COLO829 (cell line): Measurements from ENCODE around the gene GATAD2A.
"Not testable (repeated sequence)": the region's sequence is repeated elsewhere in the genome, so short reads cannot be mapped to it uniquely, and the experiment has no call there.

Experiments used
- DNase-seq: peaks from one replicate; pipeline ENCODE4 v3.0.0; 2012; ENCODE audit warnings: low spot score

GATAD2A gene

DNA sequence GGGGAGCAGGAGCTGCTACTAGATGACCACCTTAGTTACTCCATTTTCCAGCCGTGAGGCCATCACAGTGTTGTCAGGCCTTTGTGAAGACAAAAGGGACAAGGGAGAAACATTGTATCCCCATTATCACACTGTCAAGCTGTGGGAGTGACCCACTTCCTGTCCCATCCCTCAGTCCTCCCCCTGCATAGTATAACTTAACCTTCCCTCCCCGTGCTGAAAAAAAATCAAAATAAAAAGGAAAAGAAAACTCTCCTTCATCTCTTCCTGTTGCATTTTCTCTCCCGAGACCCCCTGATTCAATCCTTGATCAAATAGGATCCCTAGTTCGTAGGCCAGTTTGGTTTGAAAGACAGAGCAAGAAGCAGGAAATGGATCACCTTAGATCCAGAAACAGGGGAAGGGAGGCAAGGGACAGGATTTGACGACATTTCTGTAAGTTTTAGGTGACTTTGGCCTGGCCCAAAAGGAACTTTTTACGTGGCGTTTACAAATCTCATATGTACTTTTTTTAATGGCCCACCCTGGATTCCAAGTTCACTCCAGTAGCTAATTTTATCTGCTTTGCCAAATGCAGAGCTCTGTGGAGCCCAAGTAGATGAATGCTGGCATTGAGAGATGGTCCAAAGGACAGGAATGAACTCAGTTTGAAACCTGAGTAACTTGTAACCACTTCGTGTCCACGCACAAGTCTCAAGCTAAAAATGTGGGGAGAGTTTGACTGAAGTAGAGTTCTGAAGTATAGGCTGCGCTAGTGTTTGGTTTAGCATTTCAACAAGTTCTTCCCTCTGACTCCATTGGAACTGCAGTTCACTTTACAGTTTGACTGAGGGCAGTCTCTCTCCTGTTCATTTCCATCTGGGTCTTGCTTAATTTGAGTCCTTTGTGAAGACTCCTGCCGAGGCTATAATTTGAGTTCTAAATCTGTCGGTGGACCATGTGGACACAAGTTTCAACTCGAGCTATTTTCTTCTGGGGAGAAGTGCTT is 16.6 kb upstream of the GATAD2A start:
- no peak for DNase-seq

DNA sequence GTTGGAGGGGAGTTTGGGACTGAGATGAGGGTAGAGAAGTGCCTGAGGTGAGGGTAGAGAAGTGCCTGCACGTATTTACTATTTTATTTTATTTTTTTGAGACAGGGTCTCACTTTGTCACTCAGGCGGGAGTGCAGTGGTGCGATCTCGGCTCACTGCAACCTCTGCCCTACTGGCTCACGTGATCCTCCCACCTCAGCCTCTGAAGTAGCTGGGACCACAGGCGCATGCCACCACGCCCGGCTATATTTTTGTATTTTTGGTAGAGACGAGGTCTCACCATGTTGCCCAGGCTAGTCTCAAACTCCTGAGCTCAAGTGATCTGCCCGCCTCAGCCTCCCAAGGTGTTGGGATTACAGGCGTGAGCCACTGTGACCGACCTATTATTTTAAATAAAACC is 15.8 kb upstream of the GATAD2A start:
- not testable (repeated sequence) for DNase-seq

DNA sequence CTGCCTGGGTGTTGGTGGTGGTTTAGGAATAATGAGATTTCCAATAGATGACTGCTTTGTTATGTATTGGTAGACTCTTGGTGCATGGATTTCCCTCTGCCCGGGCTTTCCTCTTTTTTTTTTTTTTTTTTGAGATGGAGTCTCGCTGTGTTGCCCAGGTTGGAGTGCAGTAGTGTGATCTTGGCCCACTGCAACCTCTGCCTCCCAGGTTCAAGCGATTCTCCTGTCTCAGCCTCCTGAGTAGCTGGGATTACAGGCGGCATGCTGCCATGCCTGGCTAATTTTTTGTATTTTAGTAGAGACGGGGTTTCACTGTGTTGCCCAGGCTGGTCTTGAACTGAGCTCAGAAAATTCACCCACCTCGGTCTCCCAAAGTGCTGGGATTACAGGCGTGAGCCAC is 11.1 kb upstream of the GATAD2A start:
- DNase-seq = not testable (repeated sequence)

- no peak for DNase-seq
These were observed 5.6 kb upstream of the GATAD2A start for GRCh38 chr19:19399733-19400433.

GRCh38 chr19:19402656-19403372 is 2.7 kb upstream of the GATAD2A start:
- no peak for DNase-seq

- no peak for DNase-seq
These were observed 2.0 kb upstream of the GATAD2A start for GRCh38 chr19:19403373-19403901.

DNA sequence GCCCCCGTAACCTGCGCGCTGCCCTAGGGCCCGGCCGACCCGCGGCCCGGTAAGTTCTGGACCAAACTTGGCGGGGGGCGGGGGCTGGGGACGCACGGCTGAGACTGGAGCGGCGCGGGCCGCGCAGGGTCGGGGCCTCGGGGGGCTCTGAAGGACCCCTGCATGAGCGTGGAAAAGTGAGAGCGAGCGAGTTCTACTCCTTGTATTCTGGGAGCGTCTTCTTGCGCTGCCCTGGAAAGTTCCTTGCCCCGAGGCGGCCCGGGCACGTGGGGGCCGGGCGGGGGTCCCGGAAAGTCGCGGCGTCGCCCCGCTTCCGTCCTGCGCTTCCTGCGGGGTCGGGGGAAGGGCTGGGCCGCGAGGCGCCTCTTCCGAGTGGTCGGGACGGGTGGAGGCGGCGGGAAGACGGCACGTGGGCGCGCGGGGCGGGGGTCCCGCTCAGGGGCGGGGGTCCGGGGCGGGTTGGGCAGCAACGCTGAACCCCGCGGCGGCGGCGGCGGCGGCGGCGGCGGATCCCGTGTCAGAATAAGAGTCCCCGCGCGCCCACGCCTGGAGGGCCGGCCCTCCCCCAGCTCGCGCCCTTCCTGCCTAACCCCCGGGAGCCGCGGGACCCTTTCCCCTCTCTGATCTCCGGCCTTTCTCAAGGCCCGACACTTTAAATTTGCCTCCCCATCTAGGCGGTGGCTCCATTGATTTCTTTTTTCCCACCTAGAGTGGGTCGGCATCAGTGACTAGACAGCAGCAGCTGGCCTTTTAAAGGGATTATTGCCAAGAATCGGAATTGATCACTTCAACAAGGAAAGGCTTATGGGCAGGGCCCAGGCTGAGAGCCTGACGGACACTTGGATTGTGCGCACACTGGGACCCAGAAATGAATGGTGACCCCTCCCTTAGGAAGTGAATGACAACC is 749 bp downstream of the GATAD2A start:
- DNase-seq = no peak

- DNase-seq = no peak
These were observed 1.6 kb downstream of the GATAD2A start for GRCh38 chr19:19406878-19407632.

DNA sequence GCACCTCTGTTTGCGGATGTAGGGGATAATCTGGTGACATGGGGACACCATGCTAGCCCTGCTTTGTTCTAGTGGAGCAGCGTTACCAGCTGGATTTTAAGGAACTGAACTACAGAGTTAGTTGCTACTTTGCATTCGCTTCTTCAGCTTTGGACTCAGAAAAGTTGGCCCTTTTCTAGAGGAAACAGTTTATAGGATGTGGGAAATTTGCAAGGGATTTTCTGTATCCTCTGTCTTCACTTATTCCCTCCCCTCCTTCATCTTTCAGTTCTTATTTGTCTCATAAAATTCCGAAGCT is 2.1 kb downstream of the GATAD2A start:
- DNase-seq = no peak

DNA sequence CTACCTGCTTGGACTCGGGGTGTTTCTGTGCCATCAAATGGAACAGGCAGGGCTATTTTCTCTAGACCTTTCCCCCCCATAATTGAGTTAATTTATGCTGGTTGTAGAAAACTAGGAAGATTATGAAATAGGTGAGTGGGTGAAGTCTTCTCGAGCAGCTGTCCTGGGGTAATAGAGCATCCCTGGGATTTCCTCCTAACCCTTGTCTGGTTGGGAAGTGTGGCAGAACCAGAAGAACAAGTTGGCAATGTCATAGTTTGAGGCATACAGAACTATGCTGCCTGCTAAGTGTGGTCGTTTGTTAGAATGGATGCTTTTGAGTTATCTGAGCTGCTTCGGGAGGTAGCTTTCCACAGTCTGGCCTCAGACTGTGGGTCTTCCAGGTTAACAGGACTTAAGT is 3.7 kb downstream of the GATAD2A start:
- DNase-seq = no peak

GRCh38 chr19:19409631-19410030 is 4.2 kb downstream of the GATAD2A start:
- DNase-seq = no peak

DNA sequence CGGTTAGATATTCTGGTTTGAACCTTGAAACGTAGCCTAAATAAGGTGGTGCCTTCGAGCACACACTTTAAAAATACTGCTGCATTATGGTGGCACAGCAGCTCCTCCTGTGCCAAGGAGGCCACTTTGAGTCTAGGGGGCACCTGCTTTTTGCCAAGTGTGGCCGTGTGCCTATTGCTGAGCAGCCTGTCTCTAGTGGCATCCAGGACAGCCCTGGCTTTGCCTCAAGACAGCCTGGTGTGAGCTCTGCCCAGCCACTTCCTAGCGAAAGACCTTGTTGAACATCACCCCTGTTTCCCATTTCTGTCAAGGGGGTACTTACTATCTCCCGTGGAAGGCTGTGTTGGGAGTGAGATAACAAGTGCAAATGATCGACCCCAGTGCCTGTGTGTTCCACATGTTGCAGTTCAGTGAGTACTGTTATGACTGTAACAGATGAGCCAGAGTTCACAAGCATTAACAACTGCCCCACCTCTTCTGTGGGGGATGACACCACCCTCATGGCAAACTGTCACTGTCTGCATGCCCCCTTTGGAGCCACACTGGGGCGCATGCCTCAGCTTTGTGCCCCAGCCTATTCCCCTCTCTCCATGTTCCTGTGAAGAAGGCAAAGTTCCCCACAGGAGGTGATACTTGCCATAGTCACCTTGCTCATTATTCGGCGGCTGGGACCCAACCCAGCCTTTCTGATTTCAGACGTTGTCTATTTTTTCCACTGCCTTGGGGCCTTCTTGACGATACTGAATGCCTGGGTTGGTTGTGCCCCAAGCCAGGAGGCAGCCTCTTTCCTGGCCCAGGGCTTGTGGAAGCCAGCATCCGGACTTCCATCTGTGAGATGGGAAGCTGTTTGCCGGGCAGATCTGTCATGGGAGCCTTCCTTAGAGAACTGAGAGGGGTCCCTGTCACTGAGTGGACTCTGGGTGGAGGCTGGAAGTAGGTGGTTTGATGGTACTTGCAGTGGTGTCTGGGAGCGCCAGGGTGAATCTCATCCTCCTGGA is 5.4 kb downstream of the GATAD2A start:
- no peak for DNase-seq

- no peak for DNase-seq
These were observed 10.8 kb downstream of the GATAD2A start for GRCh38 chr19:19416280-19416679.

- no peak for DNase-seq
These were observed 11.6 kb downstream of the GATAD2A start for GRCh38 chr19:19417046-19417445.

DNA sequence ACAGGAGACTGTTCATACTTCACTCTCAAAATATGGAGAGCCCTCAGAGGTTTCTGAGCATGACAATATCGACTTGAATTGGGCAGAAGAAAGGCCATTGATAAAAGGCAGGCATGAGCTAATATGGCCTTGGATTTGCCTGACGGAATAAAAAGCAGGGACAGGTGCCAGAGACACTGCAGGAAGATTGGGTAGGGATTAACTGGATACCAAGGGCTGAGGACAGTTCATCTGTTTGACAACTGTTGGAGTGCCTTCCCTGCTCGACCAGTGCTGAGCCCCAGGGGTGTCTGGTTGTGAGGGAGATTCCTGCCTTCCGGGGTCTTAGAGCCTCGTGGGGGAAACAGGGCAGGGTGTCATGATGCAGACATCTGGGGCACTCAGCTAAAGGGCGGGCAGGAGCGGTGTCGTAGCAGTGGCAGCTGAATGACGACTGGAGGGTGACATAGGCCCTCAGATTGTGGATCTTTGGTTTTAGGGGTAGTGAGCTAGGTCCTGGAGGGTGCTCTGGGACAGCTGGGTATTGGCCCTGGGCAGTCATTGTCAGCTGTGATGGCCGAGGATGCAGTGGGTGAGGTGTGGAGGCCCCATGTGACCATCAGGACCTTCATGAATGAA is 12.3 kb downstream of the GATAD2A start:
- no peak for DNase-seq

DNA sequence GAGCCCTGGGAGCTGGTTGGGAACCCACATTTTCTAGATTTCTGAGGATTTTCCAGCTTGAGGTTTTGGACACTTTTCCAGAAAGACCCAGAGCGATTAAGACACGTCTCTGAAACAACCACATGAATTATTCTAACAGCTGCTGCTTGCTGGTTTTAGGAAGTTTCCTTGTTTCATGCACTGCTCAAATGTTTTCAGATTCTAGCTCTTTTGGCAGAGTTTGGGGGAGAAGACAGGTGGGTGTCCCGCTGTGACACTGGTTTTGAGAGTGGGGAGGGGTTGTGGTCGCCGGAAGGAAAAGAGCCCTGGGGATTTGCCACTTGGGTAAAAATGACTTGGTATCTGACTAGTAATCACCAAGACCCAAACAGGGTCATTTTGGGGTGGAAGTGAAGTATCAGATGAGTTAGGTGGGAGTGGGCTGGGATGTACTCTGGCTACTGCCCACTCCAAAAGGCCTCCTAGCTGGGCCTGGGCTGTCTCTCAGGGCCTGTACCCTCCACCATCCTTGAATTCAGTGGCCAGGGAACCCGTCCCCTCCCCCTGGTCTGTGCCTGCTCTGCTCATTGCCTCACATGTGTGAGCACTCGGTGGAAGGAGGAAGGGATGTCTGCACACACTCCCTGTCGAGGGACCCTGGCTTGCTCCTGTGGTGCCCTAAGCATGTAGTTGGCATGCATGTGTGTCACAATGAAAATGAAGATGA is 13.2 kb downstream of the GATAD2A start:
- no peak for DNase-seq

DNA sequence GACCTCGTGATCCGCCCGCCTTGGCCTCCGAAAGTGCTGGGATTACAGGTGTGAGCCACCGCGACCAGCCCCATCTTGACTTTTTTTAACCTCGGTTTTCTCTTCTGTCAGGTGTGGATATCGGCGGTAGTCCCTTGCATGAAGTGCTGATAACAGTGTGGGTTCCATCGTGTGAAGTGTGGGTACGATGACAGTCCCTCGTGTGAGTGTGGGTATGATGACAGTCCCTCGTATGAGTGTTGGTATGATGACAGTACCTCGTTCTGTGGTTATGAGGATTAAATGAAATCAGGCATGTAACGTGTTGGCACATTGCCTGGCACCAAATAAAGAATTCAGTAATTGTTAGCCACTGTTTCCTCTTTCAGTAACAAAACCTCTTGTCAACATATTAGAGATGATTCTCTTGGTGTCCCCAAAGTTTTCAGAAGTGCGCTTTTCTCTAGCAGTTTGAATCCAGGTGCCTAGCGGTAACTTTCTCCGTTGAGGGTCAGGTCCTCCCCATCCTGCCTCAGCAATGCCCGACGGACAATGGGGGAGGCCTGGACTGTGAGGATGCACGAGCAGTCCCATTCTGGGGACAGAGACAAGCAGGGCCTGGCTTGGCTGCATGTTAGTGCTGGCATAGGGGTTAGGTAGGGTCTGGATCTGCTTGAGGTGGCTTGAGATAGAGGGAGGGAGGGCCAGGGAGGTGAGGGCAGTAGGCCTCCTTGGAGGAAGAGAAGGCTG is 15.3 kb downstream of the GATAD2A start:
- no peak for DNase-seq

DNA sequence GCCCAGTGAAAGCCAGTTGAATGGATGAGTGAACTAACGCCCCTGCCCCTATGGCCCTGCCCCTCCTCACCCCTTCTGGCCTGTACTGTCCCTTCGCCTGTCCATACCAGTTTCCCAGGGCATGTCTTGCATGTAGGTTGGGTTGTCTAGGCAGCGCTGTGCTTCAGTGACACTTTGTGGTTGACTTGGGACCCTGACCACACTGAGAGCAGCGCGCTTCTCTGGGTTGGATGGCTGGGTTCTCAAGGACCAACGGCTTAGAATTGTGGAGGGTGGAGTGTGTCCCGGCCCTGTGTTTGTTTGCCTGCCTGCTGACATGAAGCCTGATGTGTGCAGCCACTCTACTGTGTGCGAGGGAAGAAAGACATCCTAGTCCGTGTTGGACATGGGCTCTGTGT is 15.8 kb downstream of the GATAD2A start:
- no peak for DNase-seq
